GM21360 (cell line): Measurements from ENCODE around the gene AP4E1.
"Not testable (repeated sequence)": the region's sequence is repeated elsewhere in the genome, so short reads cannot be mapped to it uniquely, and the experiment has no call there.

Experiments
- ATAC-seq: cut with Tn5 transposase; IDR thresholded peaks from one replicate; pipeline ENCODE4 v1.9.1; 2021; ENCODE audit warnings: mild to moderate bottlenecking, moderate library complexity; ENCODE audit not compliant: unreplicated experiment

AP4E1 gene

DNA sequence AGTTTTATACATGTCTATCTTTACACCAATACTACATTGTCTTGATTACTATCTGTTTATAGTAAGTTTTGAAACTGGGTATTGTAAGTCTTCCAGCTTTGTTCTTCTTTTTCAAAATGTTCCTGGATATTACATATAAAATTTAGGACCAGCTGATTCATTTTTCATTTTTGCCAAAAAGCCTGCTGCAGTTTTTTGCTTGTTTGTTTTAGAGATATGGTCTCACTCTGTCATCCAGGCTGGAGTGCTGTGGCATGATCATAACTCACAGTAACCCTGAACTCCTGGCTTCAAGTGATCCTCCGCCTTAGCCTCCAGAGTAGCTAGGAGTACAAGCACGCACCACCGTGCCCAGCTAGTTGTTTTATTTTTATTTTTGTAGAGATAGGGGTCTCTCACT, 20.4 kb upstream of the AP4E1 start:
- no peak for ATAC-seq

DNA sequence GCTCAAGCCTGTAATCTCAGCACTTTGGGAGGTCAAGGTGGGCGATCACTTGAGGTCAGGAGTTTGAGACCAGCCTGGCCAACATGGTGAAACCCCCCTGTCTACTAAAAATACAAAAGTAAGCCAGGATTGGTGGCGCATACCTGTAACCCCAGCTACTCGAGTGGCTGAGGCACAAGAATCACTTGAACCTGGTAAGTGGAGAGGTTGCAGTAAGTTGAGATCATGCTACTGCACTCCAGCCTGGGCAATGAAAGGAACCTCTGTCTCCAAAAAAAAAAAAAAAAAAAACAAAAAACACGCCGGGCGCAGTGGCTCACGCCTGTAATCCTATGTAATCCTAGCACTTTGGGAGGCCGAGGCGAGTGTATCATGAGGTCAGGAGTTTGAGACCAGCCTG, 18.9 kb upstream of the AP4E1 start:
- ATAC-seq = no peak

DNA sequence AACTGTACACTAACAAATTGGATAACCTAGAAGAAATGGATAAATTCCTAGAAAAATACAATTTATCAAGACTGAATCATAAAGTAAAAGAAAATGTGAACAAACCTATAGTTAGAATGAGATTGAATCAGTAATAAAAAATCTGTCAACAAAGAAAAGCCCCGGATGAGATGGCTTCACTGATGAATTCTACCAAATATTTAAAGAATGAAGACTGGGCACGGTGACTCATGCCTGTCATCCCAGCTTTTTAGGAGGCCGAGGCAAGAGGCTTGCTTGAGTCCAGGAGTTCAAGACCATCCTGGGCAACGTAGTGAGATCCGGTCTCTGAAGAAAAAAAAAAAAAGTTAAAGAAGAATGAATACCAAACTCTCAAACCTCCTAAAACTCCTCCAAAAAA, 17.7 kb upstream of the AP4E1 start:
- ATAC-seq = no peak

DNA sequence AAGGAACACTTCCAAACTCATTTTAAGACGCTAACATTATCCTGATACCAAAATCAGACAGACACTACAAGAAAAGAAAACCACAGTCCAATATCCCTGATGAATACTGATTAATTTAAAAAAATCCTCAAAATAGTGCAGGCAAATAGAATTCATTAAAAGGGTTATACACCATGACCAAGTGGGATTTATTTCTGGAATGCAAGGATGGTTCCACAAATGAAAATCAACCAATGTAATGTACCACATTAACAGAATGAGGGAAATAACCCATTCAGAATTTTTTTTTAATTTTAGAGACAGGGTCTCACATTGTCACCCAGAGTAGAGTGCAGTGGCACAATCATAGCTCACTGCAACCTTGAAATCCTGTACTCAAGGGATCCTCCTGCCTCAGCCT, 17.3 kb upstream of the AP4E1 start:
- ATAC-seq = no peak

DNA sequence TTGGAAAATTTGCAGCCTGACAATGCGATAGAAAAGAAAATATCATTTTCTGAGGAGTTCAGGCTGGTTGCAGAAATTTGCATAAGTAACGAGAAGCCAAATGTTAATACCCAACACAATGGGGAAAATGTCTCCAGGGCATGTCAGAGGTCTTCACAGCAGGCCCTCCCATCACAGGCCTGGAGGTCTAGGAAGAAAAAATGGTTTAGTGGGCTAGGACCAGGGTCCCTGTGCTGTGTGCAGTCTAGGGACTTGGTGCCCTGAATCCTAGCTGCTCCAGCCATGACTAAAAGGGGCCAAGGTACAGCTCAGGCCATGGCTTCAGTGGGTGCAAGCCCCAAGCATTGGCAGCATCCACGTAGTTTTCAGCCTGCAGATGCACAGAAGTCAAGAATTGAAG, 14.5 kb upstream of the AP4E1 start:
- ATAC-seq = no peak

DNA sequence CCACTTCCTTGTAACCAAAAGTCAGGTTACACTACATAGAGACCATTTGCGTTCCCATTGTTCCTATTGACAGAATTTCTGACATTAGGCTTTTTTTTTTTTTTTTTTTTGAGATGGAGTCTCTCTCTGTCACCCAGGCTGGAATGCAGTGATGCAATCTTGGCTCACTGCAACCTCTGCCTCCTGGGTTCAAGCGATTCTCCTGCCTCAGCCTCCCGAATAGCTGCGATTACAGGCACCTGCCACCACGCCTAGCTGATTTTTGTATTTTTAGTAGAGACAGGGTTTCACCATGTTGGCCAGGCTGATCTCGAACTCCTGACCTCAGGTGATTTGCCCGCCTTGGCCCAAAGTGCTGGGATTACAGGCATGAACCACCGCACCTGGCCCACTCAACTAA, 7.1 kb upstream of the AP4E1 start:
- ATAC-seq = not testable (repeated sequence)

DNA sequence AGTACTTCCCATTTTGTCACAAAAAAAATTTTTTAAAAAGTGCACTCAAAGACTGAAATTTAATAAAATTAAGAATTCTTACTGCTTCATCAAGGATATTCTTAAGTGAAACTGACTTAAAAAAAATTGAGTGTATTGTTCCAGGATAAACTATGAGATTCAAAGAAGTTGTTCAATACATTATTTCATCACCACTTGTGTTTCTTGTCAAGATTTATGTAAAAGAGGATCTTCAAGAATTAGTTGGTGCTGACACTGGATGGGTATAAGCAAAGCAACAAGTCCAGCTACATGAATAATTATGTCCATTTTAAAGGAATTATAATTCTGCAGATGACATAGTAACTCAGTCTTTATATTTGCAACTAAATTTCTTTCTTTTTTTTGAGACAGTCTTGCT, 4.3 kb upstream of the AP4E1 start:
- no peak for ATAC-seq

DNA sequence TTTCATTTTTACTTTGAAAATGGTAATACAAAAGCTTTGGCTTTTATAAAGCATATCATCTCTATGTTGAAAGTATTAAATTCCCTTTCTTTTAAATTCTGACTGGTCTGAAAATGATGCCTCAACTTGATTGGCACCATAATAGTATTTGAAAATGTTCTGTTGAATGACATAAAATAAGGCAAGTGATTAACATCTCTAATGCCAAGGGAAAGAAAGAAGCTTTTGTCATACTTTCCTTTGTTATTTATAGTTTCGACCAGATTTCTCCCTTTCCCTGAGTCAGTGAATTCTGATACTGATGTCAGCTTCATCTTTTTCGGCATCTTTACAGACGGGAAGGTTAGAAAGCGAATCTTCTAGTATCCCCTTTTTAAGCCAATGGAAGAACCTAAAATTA, 3.4 kb upstream of the AP4E1 start:
- no peak for ATAC-seq

DNA sequence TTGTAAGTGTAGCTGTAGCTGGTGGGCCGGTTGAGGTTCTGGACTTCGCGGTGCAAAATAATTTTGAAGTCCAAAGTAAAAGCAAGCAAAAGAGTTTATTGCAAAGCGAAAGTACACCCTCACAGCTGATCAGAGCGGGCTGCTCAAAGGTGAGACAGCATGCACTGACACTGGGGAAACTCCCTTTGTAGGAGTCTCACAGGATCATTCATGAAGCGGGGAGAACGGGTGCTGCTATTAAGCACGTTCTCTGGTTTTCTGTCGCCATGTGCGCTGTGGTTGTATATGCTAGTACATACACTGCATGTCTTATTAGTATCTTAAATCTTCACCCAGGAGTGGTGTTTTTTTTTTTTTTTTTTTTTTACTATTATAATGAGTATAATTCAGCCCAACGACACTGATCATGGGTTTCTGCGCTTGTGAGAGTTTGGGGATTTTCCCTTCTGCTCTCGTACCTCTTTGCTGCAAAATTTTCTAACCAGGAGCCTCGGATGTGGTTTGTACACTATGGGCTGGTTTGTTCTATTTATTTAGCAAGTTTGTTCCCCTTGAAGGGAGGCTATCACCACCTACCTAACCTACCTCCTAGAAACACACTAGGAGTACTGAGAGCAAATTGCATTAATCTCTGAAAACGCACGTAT, 1.4 kb upstream of the AP4E1 start:
- peak; percentile 44 for ATAC-seq

DNA sequence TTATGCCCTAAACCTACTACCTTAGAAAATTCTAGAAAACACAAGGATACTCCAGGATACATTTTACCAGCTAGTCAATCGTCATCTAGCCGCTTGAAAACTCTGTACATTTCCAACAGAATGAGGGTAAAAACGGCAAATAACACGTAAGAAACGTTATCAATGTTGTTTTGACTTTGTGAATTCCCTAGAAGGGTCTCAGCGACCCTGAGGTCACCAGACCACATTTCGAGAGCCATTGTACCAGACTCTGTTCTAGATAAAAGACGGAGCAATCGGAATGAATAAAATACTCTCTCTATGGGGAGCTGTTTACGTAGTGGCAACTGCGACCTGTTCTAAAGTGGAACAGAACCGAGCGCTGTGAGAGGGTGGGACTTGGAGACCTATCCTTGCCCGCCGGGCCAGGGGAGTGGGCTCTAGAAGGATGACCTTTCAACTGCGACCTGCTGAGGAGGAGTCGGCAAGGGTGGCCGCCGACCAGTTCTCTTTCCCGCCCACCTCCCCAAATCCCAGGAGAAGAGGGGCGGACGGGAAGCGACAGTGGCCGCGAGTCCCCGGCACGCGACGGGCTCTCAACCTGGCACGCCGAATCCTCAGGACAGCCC, 778 bp upstream of the AP4E1 start:
- ATAC-seq = peak; percentile 16

DNA sequence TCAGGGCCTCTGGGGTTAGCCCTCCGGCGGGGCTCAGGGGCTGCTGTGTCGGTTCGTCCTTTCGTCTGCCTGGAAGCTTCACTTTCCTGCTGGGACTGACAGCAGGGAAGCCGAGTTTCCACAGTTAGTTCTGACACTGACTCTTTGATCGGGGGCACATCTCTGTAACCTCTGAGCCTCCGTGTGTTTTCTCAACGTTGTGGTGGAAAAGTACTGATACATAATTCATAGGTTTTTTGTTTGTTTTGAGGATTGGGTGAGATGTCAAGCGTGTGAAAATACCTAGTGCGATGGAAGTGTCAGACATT, 481 bp downstream of the AP4E1 start:
- no peak for ATAC-seq

DNA sequence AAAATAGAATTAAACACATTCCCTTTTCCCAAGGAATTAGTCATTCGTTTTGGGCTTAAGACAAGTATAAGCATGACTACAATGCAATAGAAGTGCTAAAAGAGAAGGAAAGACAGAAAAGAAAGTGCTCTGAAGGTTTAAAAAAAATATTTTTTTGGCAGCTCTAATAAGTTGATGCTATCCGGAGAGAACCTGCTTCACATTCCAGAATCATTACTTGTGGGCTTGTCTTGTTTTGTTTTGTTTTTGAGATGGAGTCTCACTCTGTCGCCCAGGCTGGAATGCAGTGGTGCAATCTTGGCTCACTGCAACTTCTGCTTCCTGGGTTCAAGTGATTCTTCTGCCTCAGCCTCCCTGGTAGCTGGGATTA, 1.9 kb downstream of the AP4E1 start:
- ATAC-seq = not testable (repeated sequence)

DNA sequence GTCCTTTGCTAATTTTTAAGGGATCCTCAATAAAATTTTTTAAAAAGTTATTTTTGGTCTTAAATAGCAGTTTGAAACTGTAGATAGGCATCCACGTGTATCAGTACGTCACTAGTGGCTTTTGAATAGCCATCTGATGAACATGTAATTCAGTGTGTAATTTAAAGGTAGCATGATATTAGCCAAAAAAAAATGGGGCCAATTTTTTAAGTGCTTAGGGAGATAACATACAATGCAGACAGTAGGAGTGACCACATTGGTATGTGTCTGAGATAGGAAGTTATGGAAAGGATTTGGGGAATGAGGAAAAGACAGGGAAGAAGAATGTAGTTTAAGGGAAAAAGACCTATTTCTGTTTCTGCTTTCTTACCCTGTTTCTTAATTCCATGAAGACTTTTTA, 2.5 kb downstream of the AP4E1 start:
- no peak for ATAC-seq

DNA sequence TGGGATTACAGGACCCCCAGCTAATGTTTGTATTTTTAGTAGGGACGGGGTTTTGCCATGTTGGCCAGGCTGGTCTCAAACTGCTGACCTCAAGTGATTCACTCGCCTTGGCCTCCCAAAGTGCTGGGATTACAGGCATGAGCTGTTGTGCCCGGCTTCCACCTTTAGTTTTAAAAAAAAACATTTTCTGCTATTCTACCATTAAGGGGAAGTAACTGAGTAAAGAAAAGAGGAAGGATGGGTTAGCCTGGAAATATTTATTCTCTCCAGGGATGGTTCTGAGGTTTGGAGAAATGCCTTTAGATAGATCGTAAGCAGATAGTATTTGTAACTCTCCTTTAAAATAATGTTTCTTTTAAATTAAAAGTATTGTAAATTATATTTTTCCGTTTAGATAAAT, 3.1 kb downstream of the AP4E1 start:
- ATAC-seq = no peak

DNA sequence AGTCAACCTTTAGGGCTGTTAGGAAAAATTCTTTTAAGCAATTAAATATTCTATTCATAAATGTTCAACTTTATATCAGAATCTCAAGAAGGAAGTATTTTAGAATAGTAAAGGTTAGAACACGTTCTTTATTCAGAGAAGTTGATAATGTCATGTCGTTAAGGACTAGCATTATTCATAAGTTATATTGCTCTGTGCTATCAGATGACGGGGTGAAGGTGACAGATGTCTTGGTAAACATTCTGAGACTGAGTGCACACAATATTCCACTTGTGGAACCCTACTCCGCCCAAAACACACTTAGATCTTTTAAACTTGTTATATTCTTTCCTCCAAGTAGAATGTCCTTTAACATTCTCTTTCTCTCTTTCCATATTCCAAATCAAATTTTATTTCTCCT, 7.9 kb downstream of the AP4E1 start:
- ATAC-seq = no peak

DNA sequence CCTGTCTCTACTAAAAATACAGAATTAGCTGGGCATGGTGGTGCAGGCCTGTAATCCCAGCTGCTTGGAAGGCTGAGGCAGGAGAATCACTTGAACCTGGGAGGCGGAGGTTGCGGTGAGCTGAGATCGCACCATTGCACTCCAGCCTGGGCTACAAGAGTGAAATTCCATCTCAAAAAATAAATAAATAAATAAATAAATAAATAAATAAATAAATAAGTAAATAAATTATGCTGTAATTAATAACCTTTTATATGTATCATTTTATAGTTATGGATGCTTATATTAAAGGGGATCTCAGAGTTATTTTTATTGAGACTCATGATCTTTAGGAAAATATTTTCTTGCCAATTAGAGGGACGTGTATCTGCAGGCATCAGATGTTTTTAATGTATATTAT, 10.9 kb downstream of the AP4E1 start:
- ATAC-seq = not testable (repeated sequence)

DNA sequence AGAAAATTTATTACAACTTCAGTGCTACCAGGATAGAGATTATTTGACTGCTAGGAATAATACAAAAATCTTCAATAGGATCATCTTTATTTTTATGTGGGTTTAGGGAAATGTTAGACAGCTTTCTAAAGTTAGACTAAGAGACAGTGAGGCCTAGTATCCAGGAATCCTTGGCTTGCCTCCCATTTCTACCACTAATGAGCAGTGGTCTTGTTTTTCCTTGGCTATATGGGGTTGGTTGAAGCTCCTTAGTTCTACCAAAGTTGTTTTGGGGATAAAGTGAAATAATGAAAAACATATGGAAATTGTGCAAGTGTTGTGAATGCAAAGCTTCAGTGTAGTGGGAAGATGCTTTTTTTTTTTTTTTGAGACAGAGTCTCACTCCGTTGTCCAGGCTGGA, 16.8 kb downstream of the AP4E1 start:
- no peak for ATAC-seq

DNA sequence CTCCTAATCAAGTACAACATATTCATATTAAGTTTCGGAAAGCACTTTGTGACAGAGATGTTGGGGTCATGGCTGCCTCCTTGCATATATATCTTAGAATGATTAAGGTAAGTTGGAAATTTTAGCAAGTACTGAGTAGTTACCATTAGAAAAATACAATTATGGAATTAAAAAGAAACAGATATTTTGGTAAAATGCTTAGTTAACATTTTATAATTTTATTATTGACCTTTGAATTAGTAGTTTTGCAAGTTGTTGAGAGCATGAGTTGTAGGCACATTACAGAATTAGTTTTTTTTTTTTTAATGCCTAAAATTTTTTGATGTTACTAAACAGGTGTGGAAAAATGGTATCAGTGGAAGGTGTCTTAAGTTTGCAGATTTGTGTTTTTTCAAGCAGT, 20.6 kb downstream of the AP4E1 start:
- ATAC-seq = no peak

DNA sequence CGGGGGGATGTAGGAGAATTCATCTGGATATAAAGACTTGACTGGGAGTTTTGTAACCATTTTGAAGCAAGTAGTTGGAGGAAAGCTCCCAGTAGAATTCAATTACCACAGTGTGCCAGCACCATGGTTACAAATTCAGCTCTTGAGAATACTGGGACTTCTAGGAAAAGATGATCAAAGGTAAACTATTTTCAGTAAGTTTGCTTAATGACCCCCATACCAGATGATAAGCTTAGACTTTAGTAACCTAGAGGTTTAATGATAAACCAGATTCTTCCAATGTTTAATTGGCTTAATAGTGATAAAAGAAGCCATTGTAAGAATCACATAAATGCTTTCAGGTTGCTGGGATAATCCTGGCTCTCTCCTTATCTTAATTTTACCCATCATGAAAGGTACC, 22.3 kb downstream of the AP4E1 start:
- ATAC-seq = no peak

DNA sequence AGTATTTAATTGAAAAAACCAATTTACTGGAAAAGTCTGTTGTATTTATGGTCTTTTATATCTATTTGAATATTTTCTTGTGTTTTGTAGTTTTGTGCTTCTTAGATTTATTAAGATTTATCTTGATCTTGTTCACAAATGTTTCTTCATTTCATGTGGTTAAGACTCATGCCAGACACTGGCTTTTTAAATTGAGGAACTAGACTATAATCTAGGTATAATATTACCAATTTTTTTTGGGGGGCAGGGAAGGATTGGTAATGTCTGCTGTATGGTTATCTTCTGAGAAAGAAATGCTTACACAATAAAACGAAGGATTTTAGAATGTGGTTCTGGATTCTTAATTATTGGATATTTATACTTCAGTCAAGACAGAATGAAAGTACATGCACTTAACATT, 24.9 kb downstream of the AP4E1 start:
- ATAC-seq = no peak

DNA sequence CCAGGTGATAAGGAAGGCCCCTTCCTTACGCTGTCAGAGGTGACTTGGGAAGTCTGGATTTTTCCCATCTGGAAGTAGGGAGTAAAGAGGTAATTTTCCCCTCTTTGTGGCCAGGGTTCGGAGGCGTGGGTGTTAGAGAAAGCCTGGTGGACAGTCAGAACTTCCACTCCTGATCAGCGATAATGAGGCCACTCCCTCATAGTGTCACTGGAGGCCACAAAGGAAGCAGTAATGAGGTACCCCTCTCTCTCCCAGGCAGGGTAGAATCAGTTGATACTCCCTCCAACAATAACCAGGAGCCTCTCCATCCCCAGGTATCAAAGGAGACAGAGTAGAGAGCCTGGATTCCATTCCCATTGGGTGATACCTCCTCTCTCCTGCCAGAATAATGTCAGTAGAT, 30.0 kb downstream of the AP4E1 start:
- ATAC-seq = no peak

DNA sequence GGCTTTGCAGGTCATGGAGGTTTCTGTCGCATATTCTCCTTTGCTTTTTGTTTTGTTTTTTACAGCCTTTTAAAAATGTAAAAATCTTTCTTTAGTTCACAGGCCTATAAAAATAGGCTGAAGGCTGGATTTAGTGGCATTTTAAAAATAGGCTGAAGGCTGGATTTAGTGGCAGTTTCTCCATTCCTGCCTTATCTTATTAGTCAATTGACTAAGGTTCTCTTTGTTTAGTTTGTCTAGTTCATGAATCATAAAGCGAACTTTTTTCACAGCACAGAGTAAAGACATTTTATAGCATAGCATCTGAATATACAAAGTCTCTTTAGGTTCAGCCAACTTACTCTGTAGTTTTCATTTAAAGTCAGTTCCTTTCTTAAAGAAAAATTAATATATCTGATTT, 31.4 kb downstream of the AP4E1 start:
- no peak for ATAC-seq

DNA sequence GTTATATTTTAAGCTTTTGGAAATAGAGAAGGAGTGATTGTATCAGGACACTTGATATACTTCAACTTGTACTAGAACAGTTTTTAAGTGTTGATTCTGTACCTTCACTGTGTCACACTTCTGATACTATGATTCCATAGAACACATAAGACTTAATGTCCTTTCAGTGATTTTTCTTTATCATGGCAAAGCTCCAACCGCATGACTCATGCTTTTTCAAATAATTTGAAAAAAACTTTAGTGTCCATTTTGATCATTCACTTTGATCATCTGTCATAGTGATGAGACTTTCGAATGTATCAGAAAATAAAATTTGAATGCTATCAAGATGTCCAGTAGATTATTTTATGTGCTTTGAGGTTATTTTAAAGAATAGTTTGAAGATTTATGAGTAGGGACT, 32.0 kb downstream of the AP4E1 start:
- ATAC-seq = no peak
